ENCODE data around the gene GRIK4.

GRCh38 chr11:120746836-120747609 lies 235.5 kb downstream of the GRIK4 start:
- no peak for TF ChIP-seq CTCF (conservative IDR thresholded peaks at IDR 0.05; ENCODE audit: low read depth, low read length)
- no peak for TF ChIP-seq EZH2phosphoT487 (IDR thresholded peaks at IDR 0.05; ENCODE audit: borderline replicate concordance, low read length)
- TF ChIP-seq EZH2 (IDR thresholded peaks at IDR 0.05; ENCODE audit: low read length, unreplicated experiment): no peak

All from PC-3 (cell line).